NCI-H2081 treated with DMSO at 0.1 percent for 48 hours (cell line): Measurements from ENCODE around the gene RPRD2.

ENCODE experiments used
- DNase-seq: peaks from one replicate; lab custom pipeline; 2025; lab: John Stamatoyannopoulos, UW

Gene RPRD2

GRCh38 chr1:150472601-150473200, 108.8 kb downstream of the RPRD2 start:
- no peak for DNase-seq

DNA sequence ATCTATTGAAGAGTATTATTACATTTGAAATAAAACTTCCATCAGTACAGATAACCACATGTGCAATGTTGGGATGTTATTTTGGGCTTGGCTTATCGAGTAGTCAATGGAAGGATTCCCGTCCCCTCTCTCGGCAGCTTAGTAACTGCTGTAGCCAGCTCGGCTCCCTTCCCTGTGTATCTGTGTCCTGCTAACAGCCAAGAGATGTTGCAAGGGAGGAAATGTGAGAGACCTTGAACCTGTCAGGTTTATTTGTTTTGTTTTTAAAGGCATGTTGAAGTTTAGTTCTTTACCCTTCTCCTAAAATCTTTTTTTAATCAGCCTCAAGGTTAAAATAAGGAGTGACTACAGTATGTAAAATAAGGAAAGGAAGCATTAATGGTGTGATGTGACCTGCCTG, 109.7 kb downstream of the RPRD2 start:
- no peak for DNase-seq

- no peak for DNase-seq
Observed at GRCh38 chr1:150474869-150475268, 110.9 kb downstream of the RPRD2 start.

GRCh38 chr1:150476754-150477153, 112.8 kb downstream of the RPRD2 start:
- DNase-seq = no peak

- no peak for DNase-seq
Observed at GRCh38 chr1:150477320-150477719, 113.4 kb downstream of the RPRD2 start.

DNA sequence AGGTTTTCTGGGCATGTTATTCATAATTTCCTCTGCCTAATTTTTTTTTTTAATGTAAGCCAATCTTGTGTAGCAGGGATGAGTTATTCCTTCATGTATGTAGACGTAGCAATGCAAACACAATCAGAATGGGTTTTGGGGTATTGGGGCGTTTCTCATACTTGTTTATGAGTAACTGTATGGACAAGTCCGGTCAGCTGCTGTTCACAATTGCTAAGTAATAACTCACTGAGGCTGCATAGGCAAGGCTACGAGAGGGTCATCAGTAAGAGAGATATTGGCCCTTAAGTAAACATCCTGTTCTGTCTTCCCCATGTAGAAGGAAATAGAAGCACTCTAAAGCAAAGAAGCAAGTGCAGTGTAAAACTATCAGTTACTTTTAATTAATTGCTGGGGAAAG, 113.8 kb downstream of the RPRD2 start:
- DNase-seq = no peak

GRCh38 chr1:150479370-150479769, 115.4 kb downstream of the RPRD2 start:
- DNase-seq = no peak

GRCh38 chr1:150479927-150480352, 116.0 kb downstream of the RPRD2 start:
- no peak for DNase-seq

GRCh38 chr1:150484431-150484830, 120.5 kb downstream of the RPRD2 start:
- no peak for DNase-seq

DNA sequence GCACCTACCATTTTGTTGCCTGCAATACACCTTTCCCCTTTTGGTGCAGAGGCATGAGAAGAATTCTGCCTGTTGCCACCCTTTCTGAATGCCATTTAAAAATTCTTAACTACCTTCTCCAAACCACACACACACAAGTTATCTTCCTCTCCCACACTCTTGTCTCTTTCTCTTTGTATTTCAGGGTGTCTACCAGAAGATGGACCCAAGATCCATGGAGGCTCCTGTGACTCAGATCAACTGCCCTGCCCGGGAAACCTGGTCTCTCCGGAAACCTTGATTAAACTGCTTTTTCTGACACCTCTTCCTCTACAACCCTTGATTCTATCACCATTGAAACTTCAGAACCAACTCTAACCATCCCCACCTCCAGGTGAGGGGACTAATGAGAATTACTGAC, 120.9 kb downstream of the RPRD2 start:
- no peak for DNase-seq

DNA sequence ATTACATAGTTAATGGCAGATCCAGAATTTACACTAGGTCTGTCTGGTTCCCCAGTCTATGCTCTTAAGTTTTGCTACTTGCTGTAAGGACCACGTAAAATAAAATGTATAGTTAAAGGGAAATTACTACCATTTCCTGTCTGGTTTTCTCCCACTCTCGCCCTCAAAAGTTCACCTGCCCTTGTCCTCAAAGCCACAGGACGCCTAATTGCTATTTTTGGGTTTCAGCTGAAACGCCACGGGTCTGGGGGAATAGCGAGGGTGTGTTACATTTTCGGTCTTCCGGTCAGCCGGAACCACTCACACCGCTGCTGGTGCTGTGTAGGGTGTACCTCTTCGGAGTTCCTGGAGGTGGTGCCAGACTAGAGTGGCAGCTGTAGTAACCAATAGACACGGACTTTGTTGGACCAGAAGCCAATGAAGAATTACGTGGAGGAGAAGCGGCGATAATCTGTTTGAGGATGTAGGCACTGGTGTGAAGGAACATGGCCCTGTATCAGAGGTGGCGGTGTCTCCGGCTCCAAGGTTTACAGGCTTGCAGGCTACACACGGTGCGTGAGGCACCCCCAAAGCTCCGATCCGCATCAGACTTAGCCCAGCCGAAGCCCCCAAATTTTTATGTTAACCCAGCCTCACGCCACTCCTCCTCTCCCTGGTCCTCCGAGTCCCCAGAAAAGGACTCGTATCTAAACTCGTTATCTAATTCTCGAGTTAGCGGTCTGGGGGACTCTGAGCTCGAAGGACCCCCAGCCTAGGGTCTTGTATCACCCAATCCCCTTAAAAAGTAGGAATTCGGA, 123.2 kb downstream of the RPRD2 start, which contains the start of gene TARS2:
Gene TARS2 (plus strand): TSS at position 454 of the 797 bp plus-strand sequence. CDS start 32 bp downstream, at position 486.
- DNase-seq = peak; percentile 99

DNA sequence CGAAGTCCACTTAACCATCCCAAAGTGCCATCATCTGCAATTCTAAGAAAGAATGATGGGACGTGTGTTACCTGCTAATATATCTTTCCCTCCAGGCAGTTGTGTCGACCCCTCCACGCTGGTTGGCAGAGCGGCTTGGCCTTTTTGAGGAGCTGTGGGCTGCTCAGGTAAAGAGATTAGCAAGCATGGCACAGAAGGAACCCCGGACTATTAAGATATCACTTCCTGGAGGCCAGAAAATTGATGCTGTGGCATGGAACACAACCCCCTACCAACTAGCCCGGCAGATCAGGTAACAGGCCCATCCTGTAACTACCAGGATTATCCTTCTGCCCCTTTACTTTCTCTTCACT, 123.8 kb downstream of the RPRD2 start:
- no peak for DNase-seq

DNA sequence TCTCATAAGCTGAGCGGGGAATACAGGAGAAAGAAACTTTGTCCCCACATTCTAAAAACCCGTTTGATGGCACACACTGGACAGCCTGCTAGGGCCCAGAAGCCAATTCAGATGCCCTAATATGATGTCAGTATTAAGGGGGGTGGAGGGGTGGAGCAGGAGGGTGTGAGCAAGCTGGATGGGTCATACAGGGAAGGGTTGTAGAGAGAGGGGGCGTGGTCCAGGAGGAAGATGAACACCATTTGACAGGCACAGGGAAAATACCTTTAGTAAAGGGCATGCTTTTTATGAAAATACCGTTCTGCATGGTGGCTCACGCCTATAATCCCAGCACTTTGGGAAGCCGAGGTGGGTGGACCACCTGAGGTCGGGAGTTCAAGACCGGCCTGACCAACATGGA, 129.2 kb downstream of the RPRD2 start:
- no peak for DNase-seq

DNA sequence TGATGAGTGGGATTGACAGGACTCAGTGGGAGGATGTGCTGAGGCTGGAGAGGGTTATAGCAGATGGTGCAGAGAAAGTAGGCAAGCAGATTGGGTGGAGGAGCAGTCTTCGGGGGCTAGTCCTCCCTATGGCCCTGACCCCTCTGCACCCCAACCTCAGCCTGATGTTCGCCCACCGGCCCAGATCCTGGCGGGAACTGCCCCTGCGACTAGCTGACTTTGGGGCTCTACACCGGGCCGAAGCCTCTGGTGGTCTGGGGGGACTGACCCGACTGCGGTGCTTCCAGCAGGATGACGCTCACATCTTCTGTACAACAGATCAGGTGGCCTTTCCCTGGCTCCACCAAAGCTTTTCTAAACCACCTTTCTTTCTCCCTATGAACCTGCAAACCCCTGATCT, 134.4 kb downstream of the RPRD2 start:
- DNase-seq = no peak

DNA sequence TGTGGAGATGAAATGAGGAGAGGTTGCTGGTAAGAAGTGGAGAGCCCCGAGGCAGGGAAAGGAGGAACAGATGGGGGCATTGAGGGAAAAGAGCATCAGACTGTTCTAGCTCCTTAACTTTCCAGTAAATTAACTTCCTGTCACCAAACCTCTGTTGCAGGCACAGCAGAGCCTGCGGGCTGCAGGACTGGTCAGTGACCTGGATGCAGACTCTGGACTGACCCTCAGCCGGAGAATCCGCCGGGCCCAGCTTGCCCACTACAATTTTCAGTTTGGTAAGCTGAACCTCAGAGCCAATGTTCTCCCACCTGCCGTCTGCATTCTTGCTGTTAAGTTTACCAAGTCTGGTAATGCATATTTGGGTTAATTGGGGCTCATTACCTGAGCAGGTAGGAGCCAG, 141.5 kb downstream of the RPRD2 start:
- DNase-seq = no peak

DNA sequence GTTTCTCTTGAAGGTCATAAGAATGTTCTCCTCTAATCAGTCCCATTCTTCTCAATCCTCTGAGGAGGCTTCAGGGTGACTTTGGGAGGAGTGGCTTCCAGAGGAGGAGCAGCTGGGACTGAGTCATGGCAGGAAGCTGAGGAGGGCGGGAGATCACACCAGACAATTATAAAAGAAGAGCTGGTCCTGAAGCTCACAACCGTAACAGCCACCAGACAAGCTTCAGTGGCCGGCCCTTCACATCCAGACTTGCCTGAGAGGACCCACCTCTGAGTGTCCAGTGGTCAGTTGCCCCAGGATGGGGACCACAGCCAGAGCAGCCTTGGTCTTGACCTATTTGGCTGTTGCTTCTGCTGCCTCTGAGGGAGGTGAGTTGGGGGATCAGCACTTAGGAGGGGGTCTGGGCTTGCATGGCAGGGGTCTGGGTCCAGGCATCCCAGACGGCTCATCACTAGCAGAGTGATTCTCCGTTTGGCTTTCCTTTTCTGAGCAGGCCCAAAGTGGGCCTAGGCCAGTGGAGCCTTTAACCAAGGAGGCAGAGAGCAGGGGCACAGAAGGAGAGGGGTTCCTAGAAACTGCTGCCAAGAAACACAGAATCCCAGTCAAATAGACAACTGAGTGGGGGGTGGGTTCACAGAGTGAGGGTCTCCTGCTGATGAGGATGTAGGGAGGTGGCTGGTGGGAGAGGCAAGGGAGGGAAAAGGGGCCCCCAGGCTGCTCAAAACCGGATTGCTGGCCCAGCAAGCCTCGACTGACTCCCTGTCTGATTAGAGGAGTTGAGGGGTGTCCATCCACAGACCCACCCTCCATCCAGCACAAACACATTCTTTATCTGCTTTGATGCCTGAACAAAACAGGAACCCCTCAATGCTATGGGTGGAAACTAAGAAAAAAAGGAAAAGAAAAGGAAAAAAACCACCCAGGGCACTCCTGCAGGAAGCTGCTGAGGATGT, 144.2 kb downstream of the RPRD2 start, which contains the start of gene ECM1:
Gene ECM1 (plus strand): TSS at position 198 of the 953 bp plus-strand sequence. CDS start 101 bp downstream, at position 299.
- DNase-seq = no peak

DNA sequence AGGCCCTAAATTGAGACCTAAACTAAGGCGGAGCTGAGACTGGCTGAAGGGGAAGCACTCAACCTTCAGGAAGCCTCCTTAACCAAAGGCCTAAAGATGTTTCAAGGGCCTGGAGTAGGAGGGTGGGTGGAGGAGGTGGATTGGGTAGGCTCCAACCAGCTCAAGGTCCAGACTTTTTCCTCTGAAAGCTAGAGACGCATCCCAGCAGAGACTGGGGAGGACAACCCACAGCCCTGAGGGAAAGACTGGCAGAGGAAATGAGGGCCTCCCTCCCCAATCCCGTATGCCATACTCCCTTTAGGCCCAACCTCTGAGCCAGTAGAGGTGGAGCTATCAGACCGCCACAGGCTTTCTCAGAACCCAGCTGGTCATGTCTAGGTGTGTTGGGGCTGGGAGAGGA, 145.0 kb downstream of the RPRD2 start:
- DNase-seq = no peak

DNA sequence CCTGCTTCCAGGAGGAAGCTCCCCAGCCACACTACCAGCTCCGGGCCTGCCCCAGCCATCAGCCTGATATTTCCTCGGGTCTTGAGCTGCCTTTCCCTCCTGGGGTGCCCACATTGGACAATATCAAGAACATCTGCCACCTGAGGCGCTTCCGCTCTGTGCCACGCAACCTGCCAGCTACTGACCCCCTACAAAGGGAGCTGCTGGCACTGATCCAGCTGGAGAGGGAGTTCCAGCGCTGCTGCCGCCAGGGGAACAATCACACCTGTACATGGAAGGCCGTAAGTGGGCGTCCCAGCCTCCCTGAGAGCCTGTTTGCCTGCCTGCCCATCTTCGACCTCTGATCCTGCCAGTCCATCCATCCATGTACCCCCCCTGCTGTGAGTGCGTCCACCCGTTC, 147.6 kb downstream of the RPRD2 start:
- DNase-seq = peak; percentile 81

GRCh38 chr1:150511985-150512660, 148.2 kb downstream of the RPRD2 start:
- no peak for DNase-seq

DNA sequence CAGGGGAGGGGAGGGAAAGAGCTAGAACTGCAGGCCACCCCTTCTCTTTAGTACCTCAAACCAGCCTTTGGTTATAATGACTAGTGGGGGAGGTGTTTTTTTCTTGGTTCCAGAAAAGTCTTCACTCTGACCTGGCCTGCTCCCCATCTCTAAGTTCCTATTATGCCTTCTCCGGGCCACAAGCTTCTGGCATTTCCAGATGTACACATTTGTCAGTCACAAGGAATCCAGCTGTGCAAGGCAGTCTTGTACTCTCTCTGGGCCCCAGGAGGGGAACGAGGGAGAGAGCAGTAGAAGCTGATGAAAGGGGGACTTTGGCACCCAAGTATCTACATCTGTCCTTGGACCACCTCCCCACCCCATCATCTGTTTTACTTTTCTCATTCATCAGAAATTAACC, 148.9 kb downstream of the RPRD2 start:
- no peak for DNase-seq

DNA sequence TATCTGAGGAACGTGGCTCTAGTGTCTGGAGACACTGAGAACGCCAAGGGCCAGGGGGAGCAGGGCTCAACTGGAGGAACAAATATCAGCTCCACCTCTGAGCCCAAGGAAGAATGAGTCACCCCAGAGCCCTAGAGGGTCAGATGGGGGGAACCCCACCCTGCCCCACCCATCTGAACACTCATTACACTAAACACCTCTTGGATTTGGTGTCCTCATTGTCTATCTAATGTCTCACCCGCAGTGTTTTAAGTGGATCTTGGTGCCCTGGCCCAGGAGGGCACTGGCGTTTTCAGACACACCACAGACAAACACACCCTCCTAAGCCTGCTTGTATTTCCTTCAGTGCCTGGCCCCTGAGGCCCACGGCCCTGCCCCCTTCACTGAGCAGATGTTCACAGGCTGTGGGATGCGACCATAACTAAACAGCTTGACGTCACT, 149.4 kb downstream of the RPRD2 start:
- no peak for DNase-seq

GRCh38 chr1:150514260-150514659, 150.3 kb downstream of the RPRD2 start:
- no peak for DNase-seq
